ENCODE data around the gene MMP3. TPM values are rescaled to one million over a fixed set of nuclear protein-coding genes. Genes with fewer than 3 reads are reported as not detected.

Gene MMP3
- total RNA-seq, 1 donor from 2014 or later, result not detected

DNA sequence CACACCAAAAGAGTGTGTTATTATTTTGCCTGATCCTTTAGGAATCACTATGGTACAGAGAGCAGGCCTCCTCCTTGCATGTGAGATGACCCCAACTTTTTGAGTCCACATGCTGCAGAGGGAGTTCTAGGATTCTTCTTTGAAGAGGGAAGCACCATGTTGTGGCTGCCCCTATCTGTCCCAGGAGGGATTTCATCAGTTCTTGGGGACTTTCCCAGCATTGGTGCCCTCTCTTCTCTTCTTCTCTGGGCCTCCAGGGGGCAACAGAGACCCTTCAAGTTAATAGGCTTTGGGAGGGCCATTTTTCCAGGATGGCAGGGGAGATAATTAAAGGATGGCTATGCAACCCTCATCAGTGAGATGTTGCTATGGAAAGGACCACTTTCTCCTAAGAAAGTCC lies 49.0 kb downstream of the MMP3 start:
- DNase-seq (no peak), ATAC-seq (peak; percentile 62)
- peak; percentile 42 for TF ChIP-seq CTCF (IDR thresholded peaks at IDR 0.05)
- intact Hi-C loops (cut with DNase I), result no loop called here
- H3K9me3 ChIP-seq, result no peaks in the 10 kb centered on the region
- H3K4me1 ChIP-seq, result no peaks in the 10 kb centered on the region
- H3K36me3 ChIP-seq, result no peaks in the 10 kb centered on the region
- no peak overlapping the region for H3K4me3 ChIP-seq
- H3K27me3 ChIP-seq, result no peaks in the 10 kb centered on the region
- H3K27ac ChIP-seq, result no peak overlapping the region

- DNase-seq, result no peak
- H3K27ac ChIP-seq, result no peak overlapping the region
- ATAC-seq, result no peak
These were observed 49.6 kb downstream of the MMP3 start for GRCh38 chr11:102793677-102794290.

DNA sequence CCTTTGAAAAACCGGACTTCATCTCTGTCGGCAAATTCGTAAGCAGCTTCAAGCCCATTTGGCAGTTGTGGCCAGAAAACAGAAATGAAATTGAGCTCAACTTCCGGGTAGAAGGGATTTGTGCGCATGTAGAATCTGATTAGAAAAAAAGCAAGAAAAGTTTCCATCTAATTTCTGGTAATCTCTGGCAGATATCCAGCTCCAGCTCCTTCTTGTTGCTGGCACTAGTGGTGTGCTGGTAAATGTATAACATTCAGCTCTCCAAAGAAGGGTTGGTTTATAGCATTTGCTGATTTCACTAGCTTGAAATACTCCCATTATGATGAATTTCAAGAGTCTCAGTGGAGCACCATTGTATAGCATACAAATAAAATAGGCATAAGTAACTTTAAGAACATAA lies 50.8 kb downstream of the MMP3 start:
- no peak for DNase-seq
- Histone ChIP-seq H3K4me3 (no peak overlapping the region), H3K4me1 (no peaks in the 10 kb centered on the region), H3K9me3 (no peaks in the 10 kb centered on the region), H3K27ac (no peak overlapping the region), H3K36me3 (no peaks in the 10 kb centered on the region), H3K27me3 (no peaks in the 10 kb centered on the region)
- ATAC-seq, result no peak
- TF ChIP-seq CTCF (IDR thresholded peaks at IDR 0.05), result no peak
- intact Hi-C loops (cut with DNase I), result no loop called here

More at GRCh38 chr11:102793677-102794290, 49.6 kb downstream of the MMP3 start:
- no peak overlapping the region for H3K4me3 ChIP-seq
- H3K27me3 ChIP-seq, result no peaks in the 10 kb centered on the region
- H3K36me3 ChIP-seq, result no peaks in the 10 kb centered on the region
- intact Hi-C loops (cut with DNase I), result no loop called here
- no peak for TF ChIP-seq CTCF (IDR thresholded peaks at IDR 0.05)
- no peaks in the 10 kb centered on the region for H3K9me3 ChIP-seq
- no peaks in the 10 kb centered on the region for H3K4me1 ChIP-seq

DNA sequence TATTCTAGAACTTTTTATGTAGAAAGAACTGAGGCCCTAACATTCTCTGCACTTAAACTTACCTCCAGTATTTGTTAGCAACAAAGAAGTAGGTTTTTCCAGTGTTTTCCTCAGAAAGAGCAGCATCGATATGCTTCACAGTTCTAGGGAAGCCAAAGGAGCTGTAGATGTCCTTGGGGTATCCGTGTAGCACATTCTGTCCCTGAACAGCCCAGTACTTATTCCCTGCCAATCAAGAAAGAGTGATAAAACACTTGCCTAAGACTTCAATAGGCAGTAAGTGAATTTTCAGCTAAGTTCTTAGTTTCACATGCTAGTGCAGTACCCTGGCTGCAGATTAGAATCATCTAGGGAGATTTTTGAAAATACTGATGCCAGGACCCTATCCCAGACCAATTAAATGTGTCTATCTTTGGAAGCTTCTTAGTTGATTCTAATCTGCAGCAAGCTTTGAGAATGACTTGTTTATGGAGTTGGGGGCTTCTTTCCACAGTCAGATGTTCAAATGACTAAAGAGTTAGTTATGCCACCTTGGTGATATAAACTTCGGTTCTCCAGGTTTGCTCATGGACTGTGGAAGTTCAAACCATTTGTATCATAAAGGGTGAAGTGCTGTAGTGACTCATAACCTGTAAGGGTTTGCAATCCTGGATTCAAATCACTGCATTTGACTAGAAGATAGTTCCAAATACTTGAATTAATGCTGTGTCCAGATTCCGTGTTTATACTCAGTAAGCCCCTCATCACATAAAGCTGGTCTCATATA lies 52.0 kb downstream of the MMP3 start:
- no peaks in the 10 kb centered on the region for H3K36me3 ChIP-seq
- H3K4me3 ChIP-seq, result no peak overlapping the region
- H3K9me3 ChIP-seq, result no peaks in the 10 kb centered on the region
- DNase-seq (no peak), ATAC-seq (no peak)
- intact Hi-C loops (cut with DNase I), result no loop called here
- no peaks in the 10 kb centered on the region for H3K4me1 ChIP-seq
- TF ChIP-seq CTCF (IDR thresholded peaks at IDR 0.05), result no peak
- no peak overlapping the region for H3K27ac ChIP-seq
- H3K27me3 ChIP-seq, result no peaks in the 10 kb centered on the region

DNA sequence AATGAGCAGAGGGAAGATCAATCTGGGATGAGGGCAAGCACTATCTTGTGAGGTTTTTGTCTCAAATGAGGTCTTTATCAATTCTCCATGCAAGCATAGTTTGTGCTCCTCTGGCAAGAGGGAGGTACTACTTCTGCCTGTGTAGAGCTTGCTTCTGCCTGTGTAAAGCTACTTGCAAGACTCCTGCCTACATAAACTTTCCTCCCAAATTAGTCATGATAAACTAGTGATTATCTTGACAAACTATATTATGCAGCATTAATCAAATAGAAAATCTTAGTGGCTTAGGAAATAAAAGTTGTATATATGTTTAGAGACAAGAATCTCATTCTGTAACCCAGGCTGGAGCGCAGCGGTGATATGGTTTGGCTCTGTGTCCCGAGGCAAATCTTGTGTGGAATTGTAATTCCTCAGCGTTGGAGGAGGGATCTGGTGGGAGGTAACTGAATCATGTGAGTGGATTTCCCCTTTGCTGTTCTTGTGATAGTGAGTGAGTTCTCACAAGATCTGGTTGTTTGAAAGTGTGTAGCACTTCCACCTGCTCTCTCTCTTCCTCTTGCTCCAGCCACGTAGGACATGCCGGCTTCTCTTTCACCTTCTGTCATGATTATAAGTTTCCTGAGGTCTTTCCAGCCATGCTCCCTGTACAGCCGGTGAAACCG lies 54.9 kb downstream of the MMP3 start:
- no peak for TF ChIP-seq CTCF (IDR thresholded peaks at IDR 0.05)
- no peak overlapping the region for H3K4me3 ChIP-seq

More for the DNA sequence above, 54.9 kb downstream of the MMP3 start:
- intact Hi-C loops (cut with DNase I), result no loop called here
- H3K4me1 ChIP-seq, result no peaks in the 10 kb centered on the region
- H3K27ac ChIP-seq, result no peak overlapping the region
- no peaks in the 10 kb centered on the region for H3K9me3 ChIP-seq
- ATAC-seq, result no peak
- no peak for DNase-seq
- no peaks in the 10 kb centered on the region for H3K27me3 ChIP-seq
- no peaks in the 10 kb centered on the region for H3K36me3 ChIP-seq

Other genes with a start within 250 kb of the MMP3 start
- gene MMP20, start 218.3 kb downstream of the MMP3 start, total RNA-seq, result not detected
- not detected for gene MMP27, start 137.8 kb downstream of the MMP3 start, total RNA-seq
- not detected for gene MMP8, start 118.7 kb downstream of the MMP3 start, total RNA-seq
- gene MMP10, start 63.0 kb downstream of the MMP3 start, total RNA-seq, result 0.23 TPM
- gene MMP1, start 45.4 kb downstream of the MMP3 start, total RNA-seq, result 19.1 TPM
- 0.75 TPM for gene MMP12, start 31.4 kb upstream of the MMP3 start, total RNA-seq
- gene MMP13, start 112.1 kb upstream of the MMP3 start, total RNA-seq, result not detected
- 19.7 TPM for gene DCUN1D5, start 248.6 kb upstream of the MMP3 start, total RNA-seq